GM19351 (cell line): ENCODE data around the gene MORN5.

Source experiments
- ATAC-seq: cut with Tn5 transposase; IDR thresholded peaks from one replicate; pipeline ENCODE4 v1.9.1; 2021; ENCODE audit warnings: mild to moderate bottlenecking, moderate library complexity; ENCODE audit not compliant: unreplicated experiment

The MORN5 gene

DNA sequence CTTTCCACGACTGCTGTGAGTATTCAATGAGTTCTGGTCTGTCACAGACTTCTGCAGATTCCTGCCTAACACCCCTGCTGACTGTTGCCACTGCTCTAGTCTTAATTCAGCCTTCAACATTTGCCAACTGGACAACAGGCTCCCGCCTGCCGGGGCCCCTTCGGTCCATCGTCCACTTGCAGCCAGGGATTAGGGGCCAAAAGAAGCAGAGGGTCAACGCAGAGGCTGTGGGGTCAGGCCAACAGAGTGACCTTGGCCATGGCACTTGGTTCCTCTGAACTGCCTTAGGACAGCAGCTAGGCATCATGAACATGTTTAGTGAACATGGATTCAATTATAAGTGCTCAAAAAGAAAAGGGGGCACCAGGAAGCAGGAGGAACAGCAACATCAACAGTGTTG lies 28.7 kb downstream of the MORN5 start:
- ATAC-seq = no peak

DNA sequence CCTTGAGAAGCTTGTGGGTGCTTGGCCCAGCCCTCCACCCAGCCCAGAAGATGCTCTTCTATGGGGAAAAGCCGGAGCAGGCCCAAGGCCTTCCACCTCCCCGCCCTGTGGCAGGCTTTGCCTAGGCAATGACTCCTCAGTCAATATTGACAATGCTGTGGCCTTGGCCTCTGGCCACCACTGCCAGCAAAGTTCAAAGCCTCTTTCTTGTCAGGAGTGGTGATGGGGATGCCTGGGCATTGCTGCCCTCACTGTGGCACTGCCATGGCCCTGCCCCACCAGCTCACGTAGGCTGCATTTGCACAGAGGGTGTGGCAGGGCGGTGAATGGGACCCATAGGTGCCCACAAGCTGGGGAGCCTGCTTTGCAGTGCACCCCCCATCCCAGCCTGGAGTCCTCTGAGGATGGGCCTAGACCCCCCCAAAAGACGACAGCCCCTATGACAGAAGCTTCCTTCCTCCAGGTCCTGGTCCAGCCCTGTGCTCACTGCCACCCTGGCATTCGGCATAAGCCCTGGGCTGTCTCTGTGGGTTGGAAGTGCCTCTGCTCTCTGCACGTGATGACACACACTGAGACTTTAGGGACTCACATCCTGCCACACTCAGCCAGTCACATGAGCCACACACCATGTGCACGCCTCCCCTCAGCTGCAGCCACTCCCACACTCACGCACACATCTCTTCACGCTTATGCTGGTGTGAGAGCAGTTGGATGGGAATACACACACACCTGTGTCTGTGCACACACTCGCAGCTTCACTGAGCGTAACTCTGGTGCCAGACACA lies 31.1 kb downstream of the MORN5 start:
- ATAC-seq = no peak

DNA sequence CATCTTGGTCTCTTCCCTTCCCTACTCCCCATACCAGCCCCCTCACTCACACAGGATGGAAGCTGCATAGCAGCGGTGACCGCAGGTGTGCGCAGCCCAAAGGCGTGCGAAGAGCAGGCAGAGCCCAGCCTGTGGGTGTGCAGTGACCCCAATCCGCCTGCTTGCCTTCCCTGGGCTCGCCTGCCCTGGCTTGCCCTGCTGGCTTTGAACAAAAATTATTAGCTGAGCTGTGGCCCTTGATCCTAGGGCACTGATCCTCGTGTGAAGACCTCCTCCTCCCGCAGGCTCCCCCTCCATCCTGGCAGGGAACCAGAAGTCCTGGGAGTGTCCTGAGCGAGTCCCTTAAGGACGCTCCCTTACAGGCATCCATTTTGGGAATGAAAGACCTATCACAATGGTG lies 31.9 kb downstream of the MORN5 start:
- ATAC-seq = no peak

DNA sequence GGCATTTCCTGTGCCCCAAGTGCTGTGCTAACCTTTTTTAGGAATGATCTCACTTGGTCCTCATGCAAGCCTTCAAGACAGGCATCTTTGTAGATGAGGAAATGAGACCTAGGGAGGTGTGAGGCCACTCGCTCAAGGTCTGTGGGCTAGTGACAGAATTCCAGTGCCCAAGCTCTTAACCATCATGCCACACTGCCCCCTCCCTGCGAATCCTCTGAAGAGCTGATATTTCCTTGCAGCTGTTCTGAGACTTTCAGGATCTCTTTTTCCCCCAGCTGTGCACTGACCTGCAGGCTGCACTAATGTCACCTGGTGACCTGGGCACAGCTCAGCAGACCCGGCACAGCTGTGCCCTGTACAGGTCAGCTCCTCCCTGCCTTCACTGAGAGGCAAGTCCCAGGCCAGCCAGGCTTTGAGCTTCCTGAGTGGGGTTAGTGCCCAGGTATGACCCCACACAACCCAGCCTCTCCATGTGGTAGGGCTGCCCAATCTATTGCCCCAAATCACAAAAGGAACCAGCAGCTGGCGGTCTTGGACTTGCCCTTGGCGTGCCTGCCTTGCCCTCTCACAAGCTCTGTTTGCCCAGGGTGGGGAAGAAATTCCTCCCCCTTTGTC lies 32.7 kb downstream of the MORN5 start:
- ATAC-seq = no peak

DNA sequence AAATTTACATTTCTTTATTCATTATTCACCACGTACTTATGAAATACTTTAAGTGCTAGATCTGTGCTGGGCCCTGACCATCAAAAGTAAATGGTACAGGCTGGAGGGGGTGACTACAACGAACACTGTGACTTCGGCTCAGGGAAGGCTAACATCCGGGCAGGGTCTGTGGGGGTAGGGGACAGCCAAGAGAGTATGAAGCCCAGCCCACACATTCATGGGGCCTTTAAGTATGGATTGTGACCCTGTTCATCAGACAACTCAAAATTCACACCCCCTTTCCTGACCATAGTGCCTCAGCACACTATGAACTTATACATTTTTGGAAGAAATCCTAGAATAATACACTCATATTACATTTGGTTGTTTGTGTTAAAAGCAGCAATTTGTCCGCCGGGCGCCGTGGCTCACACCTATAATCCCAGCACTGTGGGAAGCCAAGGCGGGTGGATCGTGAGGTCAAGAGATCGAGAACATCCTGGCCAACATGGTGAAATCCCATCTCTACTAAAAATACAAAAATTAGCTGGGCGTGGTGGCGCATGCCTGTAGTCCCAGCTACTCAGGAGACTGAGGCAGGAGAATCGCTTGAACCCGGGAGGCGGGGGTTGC lies 33.3 kb downstream of the MORN5 start:
- ATAC-seq = no peak

DNA sequence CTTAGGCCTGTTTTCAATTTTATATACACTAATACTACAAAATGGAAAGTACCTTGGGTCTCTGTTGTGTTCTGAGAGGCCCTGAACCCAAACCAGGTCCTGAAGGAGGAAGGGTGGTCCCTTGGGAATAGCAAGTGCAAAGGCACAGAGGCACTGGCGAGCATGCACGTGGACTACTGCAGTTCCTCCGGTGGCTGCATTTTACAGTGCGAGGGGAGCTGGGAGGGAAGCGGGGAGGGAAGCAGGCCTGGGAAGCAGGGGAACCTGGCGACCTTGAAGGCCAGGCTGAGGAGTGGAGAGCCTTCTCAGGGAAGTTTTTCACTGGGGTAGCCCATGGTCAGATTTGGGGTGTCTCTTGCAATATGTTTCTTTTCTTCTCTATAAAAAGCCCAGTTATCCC lies 33.9 kb downstream of the MORN5 start:
- no peak for ATAC-seq

DNA sequence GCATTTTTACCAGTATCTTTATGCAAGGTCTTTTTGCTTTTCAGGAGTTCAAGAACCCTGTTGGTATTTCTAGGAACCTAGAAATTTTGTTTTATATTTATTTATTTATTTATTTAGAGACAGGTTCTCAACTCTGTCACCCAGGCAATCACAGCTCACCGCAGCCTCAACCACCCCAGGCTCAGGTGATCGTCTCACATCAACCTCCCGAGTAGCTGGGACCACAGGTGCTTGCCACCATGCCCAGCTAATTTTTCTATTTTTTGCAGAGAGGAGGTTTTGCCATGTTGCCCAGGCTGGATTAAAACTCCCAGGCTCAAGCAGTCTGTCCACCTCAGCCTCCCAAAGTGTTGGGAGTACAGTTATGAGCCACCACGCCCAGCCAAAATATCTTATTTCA lies 36.2 kb downstream of the MORN5 start:
- ATAC-seq = no peak

DNA sequence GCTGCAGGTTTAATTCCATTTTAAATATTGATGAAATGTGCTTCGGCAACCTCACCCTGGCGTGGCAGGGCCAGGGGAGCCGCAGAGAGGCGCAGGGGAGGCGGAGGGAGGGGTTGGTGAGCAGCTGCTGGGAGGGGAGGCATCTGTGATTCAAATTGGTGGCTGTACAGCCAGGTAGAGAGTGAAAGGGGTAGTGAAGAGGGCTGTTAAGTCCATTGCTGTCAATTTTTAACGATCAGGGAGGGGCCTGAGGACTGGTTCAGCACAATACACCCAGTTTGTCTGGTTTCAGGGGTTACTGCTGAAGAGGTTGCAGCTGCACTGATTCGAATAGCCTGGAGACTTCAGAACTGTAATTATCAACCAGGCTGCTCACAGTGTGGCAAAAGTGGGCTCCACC lies 37.7 kb downstream of the MORN5 start:
- no peak for ATAC-seq

DNA sequence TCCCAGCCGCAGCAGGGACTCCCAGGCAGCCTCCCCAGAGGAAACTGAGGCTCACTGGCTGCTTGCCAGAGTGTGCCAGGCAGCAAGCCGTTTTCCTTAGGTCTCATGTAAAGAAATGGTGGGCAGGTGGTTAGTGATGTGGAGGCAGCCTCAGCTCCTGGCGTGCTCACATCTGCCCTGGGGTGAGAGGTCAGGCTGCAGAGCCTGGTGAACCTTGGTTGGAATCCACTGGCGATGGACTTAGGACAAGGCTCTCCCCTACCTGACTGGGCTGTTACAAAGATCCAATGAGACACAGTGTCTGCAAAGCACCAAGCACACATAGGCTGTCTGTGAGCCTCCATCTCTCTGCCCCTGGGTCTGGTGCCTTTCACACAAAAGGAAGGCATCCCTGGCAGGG lies 38.2 kb downstream of the MORN5 start:
- ATAC-seq = no peak

DNA sequence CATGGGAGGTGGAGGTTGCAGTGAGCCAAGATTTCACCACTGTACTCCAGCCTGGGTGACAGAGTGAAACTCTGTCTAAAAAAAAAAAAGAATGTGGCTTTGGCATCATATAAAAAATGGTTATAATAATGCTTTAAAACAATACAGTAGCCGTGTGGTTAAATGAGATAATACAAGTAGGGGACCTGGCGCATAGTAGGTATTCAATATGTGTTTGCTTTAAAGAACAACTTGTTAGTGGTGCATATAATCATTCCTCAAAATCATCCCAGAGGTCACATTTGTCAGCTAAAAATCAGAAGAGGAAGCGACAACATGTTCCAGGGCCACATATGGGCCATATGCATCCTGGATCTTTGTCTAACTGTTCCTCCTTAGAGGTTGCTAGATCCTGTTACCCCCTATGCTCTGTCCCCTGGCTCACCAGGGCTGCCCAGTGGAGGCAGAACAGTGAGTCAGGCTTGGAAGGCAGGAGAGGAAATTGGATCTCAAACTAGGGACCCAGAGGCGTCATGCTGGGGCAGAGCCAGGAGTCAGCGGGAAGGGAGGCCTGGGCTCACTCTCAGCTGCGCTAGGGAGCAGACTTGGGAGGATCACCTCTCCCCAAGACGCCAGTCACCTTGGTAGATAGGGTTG lies 41.4 kb downstream of the MORN5 start:
- no peak for ATAC-seq

DNA sequence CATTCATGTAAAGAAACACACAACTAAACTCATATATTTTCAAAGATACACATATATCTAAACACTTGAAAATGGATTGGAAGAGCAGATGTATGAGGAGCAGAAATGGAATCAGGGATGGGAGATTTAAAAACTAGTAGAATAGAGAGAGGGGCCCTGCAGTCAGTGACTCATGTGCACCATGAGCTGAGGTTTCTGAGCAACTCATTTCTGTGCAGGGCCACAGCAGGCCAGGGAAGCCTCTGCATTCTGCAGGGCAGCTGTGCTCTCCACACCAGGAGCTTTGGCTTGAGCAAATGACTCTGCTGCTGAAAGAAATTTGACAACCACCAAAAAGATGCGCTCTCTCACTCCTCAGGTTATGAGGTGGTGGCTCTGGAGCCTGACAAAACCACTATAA lies 41.9 kb downstream of the MORN5 start:
- ATAC-seq = no peak

DNA sequence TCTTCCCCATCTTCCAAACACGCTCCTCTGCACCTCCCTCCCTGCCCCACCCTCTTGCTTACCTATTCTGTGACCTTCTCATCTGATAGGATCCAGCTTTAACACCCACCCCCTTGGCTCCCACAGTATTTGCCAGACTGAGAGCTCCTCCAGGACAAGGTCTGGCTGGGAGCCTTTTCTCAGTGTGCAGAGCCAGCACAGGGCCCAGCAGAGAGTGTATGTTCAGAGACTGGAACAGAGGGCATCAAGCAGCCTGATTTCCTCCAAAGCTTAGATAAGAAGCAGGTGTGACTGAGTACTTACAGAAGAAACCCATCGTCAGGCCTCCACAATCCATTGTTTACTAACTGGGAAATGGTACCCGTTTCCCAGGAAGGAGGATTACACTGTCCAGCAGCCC lies 42.4 kb downstream of the MORN5 start:
- ATAC-seq = no peak

DNA sequence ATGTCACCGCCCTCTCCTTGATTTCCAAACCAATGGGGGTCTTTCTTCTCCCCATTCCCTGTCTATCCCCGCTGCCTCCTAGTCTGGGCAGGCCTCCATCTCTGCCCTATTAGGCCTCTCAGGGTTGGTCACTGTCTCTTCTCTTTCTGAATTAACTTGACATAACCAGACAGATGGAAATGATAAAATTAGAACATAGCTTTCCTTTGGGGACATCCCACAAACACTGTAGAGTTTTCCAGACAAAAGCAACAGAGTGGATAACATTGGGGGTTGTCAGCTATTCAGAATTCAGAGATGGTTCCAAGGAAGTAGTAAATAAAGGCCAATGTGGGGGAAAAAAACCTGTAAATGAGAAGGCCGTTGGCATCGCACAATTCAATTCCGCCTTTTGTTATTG lies 44.3 kb downstream of the MORN5 start:
- no peak for ATAC-seq

DNA sequence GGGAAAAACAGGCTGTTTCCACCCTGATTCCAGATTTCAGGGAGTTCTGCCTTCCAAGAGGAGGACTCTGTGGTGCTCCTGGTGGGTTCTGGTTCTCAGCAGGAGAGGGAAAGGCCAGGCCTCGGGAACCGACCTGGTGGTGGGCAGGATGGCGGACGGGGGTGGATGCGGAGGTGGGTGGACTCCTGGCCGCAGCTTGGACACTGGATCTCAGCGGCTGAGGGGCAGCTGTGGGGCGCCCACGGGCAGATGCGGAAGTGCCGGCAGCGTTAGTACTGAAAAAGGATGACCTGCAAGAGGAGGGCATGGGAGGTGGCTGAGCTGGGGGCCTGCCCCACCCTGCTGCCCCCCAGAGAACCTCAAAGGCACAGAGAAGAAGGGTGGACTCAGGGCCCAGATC lies 44.8 kb downstream of the MORN5 start:
- no peak for ATAC-seq

DNA sequence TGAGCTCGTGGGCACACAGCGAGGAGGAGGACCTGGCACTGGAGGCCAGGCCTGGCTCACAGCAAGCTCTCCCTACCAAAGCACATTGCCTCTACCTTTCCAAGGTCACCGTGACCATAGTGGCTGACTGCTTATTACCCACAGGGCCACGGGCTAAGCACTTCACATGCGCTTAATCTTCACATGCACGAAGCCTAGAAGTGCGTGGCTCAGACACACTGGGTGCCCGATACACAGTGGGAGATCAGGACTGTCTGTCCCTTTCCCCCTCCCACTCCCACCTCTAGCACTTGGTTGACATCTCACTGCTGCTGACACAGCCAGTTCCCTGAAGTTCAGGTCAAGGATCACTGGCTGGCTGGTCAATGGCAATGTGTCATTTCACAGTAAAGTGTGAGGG lies 45.5 kb downstream of the MORN5 start:
- ATAC-seq = no peak

DNA sequence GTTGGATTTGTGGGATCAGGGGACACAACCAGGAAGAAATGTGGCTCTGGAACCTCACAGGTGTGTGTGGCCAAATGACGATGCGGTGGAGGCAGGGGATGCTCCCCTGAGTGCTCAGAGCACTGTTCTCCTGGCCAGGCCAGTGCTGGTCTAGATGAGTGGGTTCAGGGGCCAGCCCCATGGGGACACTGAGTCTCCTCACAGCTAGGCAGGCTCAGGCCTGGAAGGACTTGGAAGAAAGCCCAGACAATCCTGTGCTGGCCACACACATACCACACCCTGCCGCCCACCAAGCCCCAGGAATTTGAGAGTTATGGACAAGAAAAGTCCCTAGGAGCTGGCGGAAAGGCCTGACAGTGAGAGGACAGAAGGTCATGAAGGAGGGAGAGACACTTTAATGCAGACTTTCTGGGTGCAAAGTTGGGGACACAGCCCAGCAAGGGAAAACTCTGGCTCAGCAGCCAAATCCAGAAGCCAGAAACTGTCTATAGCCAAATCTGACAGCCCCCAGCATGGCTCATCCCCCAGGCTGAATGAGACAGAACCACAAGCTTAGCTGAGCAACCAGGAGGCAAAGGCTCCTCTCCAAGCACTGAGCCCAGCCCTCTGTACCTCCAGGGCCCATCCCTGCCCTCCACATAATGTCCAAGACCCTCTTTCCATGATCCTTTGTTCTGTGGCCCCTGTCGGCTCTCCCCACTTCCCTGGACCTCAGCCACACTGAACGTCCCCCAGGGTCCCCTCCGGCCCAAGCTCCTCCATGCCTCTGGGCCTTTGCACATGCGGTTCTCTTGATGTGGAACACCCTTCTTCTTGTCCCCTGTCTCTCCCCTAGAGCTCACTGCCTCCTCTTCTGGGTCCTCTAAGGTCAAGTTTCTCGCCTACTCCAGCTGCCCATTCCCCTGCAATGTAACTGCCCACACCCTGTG lies 46.7 kb downstream of the MORN5 start:
- no peak for ATAC-seq

DNA sequence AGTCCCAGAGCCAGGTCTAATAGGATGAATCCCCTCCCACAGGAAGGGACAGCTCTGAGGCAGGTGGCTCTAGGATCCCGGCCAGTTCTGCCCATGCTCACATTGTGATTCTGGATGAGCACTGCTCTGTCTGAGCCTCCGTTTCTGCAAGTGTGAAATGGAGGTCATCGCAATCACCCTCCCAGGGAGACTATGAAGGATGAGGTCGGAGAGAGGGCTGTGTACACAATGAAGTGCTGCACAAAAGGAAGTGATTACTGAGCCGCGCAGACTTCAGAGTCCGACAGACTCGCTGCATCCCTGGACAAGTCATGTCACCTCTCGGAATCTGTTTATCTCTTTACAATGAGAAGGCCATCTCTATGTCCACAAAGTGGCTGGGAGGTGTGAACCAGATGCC lies 47.4 kb downstream of the MORN5 start:
- ATAC-seq = no peak

DNA sequence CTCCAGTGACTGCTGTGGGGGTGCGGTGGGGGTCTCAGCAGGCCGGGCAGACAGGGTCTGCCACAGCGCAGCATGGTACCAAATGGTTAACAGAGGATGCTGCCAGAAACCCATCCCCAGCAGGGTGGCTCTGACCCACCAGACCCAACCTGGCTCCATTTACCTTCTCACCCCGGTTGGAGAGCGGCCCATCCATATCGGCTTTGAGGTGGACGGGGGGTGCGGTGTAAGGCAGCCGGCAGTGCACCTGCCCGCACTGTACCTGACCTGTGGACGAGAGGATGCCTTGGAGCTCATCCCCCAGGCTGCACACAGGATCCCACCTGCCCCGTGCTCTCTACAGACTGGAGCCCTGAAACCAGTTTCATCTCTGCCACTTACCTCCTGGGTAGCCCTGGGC lies 49.7 kb downstream of the MORN5 start:
- ATAC-seq = no peak

DNA sequence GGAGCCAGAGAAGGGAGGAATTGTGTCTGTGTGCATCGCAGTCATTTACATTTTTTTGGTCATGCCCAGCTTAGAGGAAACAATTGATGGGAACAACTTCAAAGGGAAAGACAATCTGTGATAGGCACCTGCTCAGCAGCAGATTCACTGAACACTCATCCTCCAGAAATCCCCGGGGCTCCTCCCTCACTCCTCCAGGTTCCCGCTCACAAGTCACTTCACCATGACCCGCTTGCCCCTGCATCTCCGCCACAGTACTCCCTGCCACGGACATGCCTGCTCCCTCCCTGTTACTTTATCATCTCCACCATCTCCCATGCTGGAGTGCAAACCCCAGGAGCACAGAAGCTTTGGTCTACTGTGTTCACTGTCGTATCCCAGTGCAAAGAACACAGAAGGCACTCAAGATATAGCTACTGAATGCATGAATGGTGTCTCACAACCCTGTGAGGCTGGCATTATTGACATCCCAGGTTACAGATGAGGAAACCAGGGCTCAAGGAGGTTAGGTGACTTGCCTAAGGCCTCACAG lies 52.8 kb downstream of the MORN5 start:
- ATAC-seq = no peak

DNA sequence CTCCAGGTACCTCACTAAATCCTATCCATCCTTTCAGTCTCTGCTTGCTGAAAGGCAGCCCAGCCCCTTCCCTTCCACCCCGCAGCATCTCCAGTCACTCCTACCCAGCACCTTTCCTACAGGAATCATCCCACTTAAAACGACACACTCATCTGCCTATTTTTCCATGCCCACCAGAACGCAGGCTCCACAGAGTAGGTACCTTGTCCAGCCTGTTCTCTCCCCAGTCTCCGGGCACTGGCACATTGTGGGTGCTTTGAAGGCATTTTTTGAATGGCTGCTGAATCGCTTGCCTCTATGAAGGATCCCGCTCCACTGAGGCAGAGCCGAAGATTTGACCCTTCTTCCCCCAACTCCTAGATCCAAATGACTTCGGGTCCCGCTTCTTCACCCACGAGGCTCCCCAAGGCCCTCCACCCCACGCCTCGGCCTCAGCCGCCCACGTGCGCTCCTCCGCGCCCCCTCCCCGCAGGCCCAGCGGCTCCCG lies 53.4 kb downstream of the MORN5 start:
- no peak for ATAC-seq
